Spleen (tissue), 11 donors: ENCODE measurements around the gene TIMM10. TPM values are rescaled to one million over a fixed set of nuclear protein-coding genes. Genes with fewer than 3 reads are reported as not detected.

Experiments
- DNase-seq: peaks from one replicate; pipeline ENCODE4 v3.0.0-alpha.2; 2020
- H3K27ac ChIP-seq, 8 donors: fragments of 200-600 bp; sonication (generic) in 7 of 8; 1 replicate in 4 of 8; 2 replicates in 4 of 8; pipeline versions ENCODE4 v1.5.0 to v1.8.0; 2016 to 2021; ENCODE audit warnings: inconsistent platforms in 4 of 8, mild to moderate bottlenecking in 4 of 8, moderate library complexity in 1 of 8
- H3K27me3 ChIP-seq, 7 donors: fragments of 200-600 bp; sonication (generic) in 6 of 7; replicated peaks in 1 of 7; 1 replicate in 4 of 7; 2 replicates in 3 of 7; pipeline versions ENCODE4 v1.5.0 to v1.8.0; 2016 to 2021; ENCODE audit warnings: inconsistent platforms in 3 of 7, mild to moderate bottlenecking in 1 of 7
- H3K36me3 ChIP-seq, 6 donors: fragments of 200-600 bp; sonication (generic) in 5 of 6; 1 replicate in 4 of 6; 2 replicates in 2 of 6; pipeline versions ENCODE4 v1.5.0 to v1.8.0; 2016 to 2021; ENCODE audit warnings: inconsistent platforms in 2 of 6
- H3K4me1 ChIP-seq, 6 donors: fragments of 200-600 bp; sonication (generic) in 5 of 6; 1 replicate in 3 of 6; 2 replicates in 3 of 6; pipeline versions ENCODE4 v1.5.0 to v1.8.0; 2016 to 2021; ENCODE audit warnings: inconsistent platforms in 3 of 6
- H3K4me3 ChIP-seq, 8 donors: fragments of 200-600 bp; sonication (generic) in 7 of 8; 1 replicate in 4 of 8; 2 replicates in 4 of 8; pipeline versions ENCODE4 v1.5.0 to v1.8.0; 2016 to 2021; ENCODE audit warnings: inconsistent platforms in 4 of 8, mild to moderate bottlenecking in 4 of 8, moderate library complexity in 2 of 8
- H3K9me3 ChIP-seq, 8 donors: fragments of 200-600 bp; sonication (generic) in 7 of 8; 1 replicate in 4 of 8; 2 replicates in 4 of 8; pipeline versions ENCODE4 v1.5.0 to v1.8.0; 2016 to 2021; ENCODE audit warnings: inconsistent platforms in 4 of 8
- CTCF ChIP-seq, 11 experiments: fragments of 200-600 bp in 7 of 11; fragments of 450-650 bp in 4 of 11; sonication (generic) in 4 of 11; IDR thresholded peaks in 8 of 11; conservative IDR thresholded peaks in 3 of 11; 1 replicate in 7 of 11; 2 replicates in 4 of 11; pipeline versions ENCODE4 v1.4.0 to v1.8.0; 2016 to 2021; ENCODE audit warnings: antibody characterized with exemption in 11 of 11, inconsistent platforms in 4 of 11, mild to moderate bottlenecking in 1 of 11
- POLR2A ChIP-seq, 3 donors: fragments of 450-650 bp; IDR thresholded peaks; one replicate each; pipeline ENCODE4 v1.5.1; 2017; ENCODE audit warnings: antibody characterized with exemption in 3 of 3, mild to moderate bottlenecking in 1 of 3
- POLR2AphosphoS5 ChIP-seq, 3 donors: sonication (generic); formaldehyde crosslinking; IDR thresholded peaks; one replicate each; pipeline ENCODE4 v1.5.1; 2017; ENCODE audit warnings: antibody characterized with exemption in 3 of 3
- WGBS, 5 donors: extraction: QIAGEN DNeasy Blood & Tissue Kit in 3 of 5; methylation state at CpG; one replicate each; pipeline versions ENCODE4 v1.1.5 to v1.1.7; 2013 to 2018; 5-methylcytosine and 5-hydroxymethylcytosine counted together
- intact Hi-C: fragments of 100-400 bp; cut with DNase I; formaldehyde crosslinking; loops from one replicate; pipeline ENCODE4 v1.15.0; 2023; ENCODE audit warnings: low total_unique reads
- polyA plus RNA-seq, 3 donors: library from polyadenylated mRNA; stranded (reverse); fragments of 200-250 nt; gene quantifications; one replicate each; pipeline ENCODE4 v1.2.1, GENCODE V29; 2013
- total RNA-seq, 7 donors: library from RNA; depleted of rRNA in 3 of 7; stranded (reverse); fragments of >200 nt in 3 of 7; fragmentation: NEBNext Ultra II Directional in 4 of 7; extraction: Animal tissue kit (Norgen Biotek cat#: 25700) in 4 of 7; gene quantifications; one replicate each; pipeline versions ENCODE4 v1.1.0 to v1.2.1, GENCODE V29; 2016 to 2021
- donor health status: healthy with polysubstance abuse.
- donor health status: DM: no; HTN: no; CAD: no; lungs with moderate emphysema.
- donor health status: DM: no; HTN: no; CAD: no.
- donor health status: Bipolar disorder and iron deficiency.
- donor health status: healthy.
- donor health status: DM: no; HTN: no; CAD: no.
- donor health status: DM: yes; HTN: yes; CAD: no.

Gene TIMM10
- total and polyA plus RNA-seq, 10 donors = 28.1 to 58.7 (median 39.8) TPM

- intact Hi-C loops = loop anchor here (5.0 kb wide), 1 partner anchor 37 kb away; no protein-coding TSS in a partner anchor
- DNase-seq = no peak
- H3K4me3 ChIP-seq = no peak overlapping the region
- H3K4me1 ChIP-seq = peaks cover 13 to 45% (median 28%) of the 10 kb centered on the region in 6 donors
- peak overlapping the region in 1 of 8 donors; percentile 16 for H3K27ac ChIP-seq
- TF ChIP-seq POLR2AphosphoS5 (IDR thresholded peaks at IDR 0.05) = no peak
- no peak for TF ChIP-seq CTCF (IDR thresholded peaks at IDR 0.05 in 8 of 11, conservative IDR thresholded peaks at IDR 0.05 in 3 of 11)
- no peak for TF ChIP-seq POLR2A (IDR thresholded peaks at IDR 0.05)
- H3K27me3 ChIP-seq = no peaks in the 10 kb centered on the region
- H3K36me3 ChIP-seq = peaks cover 0 to 18% (median 7%) of the 10 kb centered on the region in 6 donors
- no peaks in the 10 kb centered on the region for H3K9me3 ChIP-seq
Observed at GRCh38 chr11:57529012-57529411, 1.5 kb downstream of the TIMM10 start.

GRCh38 chr11:57527056-57527631, 3.4 kb downstream of the TIMM10 start:
- H3K9me3 ChIP-seq = no peaks in the 10 kb centered on the region
- H3K4me1 ChIP-seq = peaks cover 13 to 44% (median 28%) of the 10 kb centered on the region in 6 donors
- intact Hi-C loops = loop anchor here (2.0 to 5.0 kb wide), 2 partner anchors 35 to 70 kb away; no protein-coding TSS in a partner anchor
- peak; percentile 87 for DNase-seq
- no peak overlapping the region for H3K27ac ChIP-seq
- no peak overlapping the region for H3K4me3 ChIP-seq
- 23 to 25% (median 24%) methylated on average over 7 of the region's 7 CpGs for WGBS, 5 donors
- peak; percentile 77 to 92 (median 89) for TF ChIP-seq CTCF (IDR thresholded peaks at IDR 0.05 in 8 of 11, conservative IDR thresholded peaks at IDR 0.05 in 3 of 11)
- TF ChIP-seq POLR2A (IDR thresholded peaks at IDR 0.05) = no peak
- no peaks in the 10 kb centered on the region for H3K27me3 ChIP-seq
- H3K36me3 ChIP-seq = peaks cover 0 to 18% (median 7%) of the 10 kb centered on the region in 6 donors

GRCh38 chr11:57523419-57523818, 7.1 kb downstream of the TIMM10 start:
- DNase-seq = peak; percentile 24
- Histone ChIP-seq H3K27me3 (no peaks in the 10 kb centered on the region), H3K4me3 (no peak overlapping the region), H3K4me1 (peaks cover 0 to 11% (median 0%) of the 10 kb centered on the region in 6 donors), H3K27ac (no peak overlapping the region), H3K9me3 (no peaks in the 10 kb centered on the region), H3K36me3 (peaks cover 0 to 10% (median 1%) of the 10 kb centered on the region in 6 donors)
- TF ChIP-seq POLR2A (IDR thresholded peaks at IDR 0.05) (no peak), CTCF (IDR thresholded peaks at IDR 0.05 in 8 of 11, conservative IDR thresholded peaks at IDR 0.05 in 3 of 11) (no peak), POLR2AphosphoS5 (IDR thresholded peaks at IDR 0.05) (no peak)
- WGBS, 5 donors = 92 to 97% (median 93%) methylated on average over 4 of the region's 4 CpGs
- intact Hi-C loops = no loop called here

- H3K4me1 ChIP-seq = peaks cover 0 to 6% (median 2%) of the 10 kb centered on the region in 6 donors
- no peaks in the 10 kb centered on the region for H3K27me3 ChIP-seq
- intact Hi-C loops = no loop called here
- WGBS, 5 donors = 90 to 97% (median 95%) methylated on average over 2 of the region's 2 CpGs
- TF ChIP-seq POLR2A (IDR thresholded peaks at IDR 0.05) (no peak), CTCF (IDR thresholded peaks at IDR 0.05 in 8 of 11, conservative IDR thresholded peaks at IDR 0.05 in 3 of 11) (no peak), POLR2AphosphoS5 (IDR thresholded peaks at IDR 0.05) (no peak)
- H3K36me3 ChIP-seq = no peaks in the 10 kb centered on the region
- H3K9me3 ChIP-seq = no peaks in the 10 kb centered on the region
- no peak overlapping the region for H3K27ac ChIP-seq
- no peak for DNase-seq
- no peak overlapping the region for H3K4me3 ChIP-seq
Observed at GRCh38 chr11:57521116-57521515, 9.4 kb downstream of the TIMM10 start.
